CD4-positive, CD25-positive, alpha-beta regulatory T cell (primary cell): ENCODE data around the gene LY9. TPM values are rescaled to one million over a fixed set of nuclear protein-coding genes. Genes with fewer than 3 reads are reported as not detected.
A peak's percentile ranks its signal among the peaks of the same experiment; 100 is the strongest.

ENCODE experiments used
- ATAC-seq, 2 donors: fragments of 150-1000 bp; cut with Tn5 transposase; one replicate each; pipeline ENCODE4 v1.10.0; 2021; ENCODE audit warnings: low read depth in 2 of 2, moderate number of reproducible peaks in 2 of 2, moderate library complexity in 1 of 2
- DNase-seq, 3 donors: peaks; one replicate each; pipeline versions ENCODE4 v3.0.0 to v3.0.0-alpha.2; 2012 to 2022; ENCODE audit warnings: mixed read lengths in 1 of 3
- H3K27ac ChIP-seq: one replicate; pipeline ENCODE4 v1.7.0; 2013; ENCODE audit warnings: mild to moderate bottlenecking, low read length; ENCODE audit not compliant: insufficient read depth, poor library complexity, severe bottlenecking
- H3K27me3 ChIP-seq: one replicate; pipeline ENCODE4 v1.7.0; 2013; ENCODE audit warnings: low read length; ENCODE audit not compliant: control insufficient read depth, insufficient read depth
- H3K36me3 ChIP-seq: one replicate; pipeline ENCODE4 v1.7.0; 2013; ENCODE audit warnings: mild to moderate bottlenecking, low read length, moderate library complexity; ENCODE audit not compliant: control insufficient read depth, insufficient read depth
- H3K4me1 ChIP-seq: 2 replicates; pipeline ENCODE4 v1.7.0; 2013; ENCODE audit warnings: mild to moderate bottlenecking, low read length; ENCODE audit not compliant: insufficient read depth, control insufficient read depth, poor library complexity, severe bottlenecking
- H3K4me3 ChIP-seq: one replicate; pipeline ENCODE4 v1.7.0; 2013; ENCODE audit warnings: low read depth, mild to moderate bottlenecking, low read length, moderate library complexity
- H3K9me3 ChIP-seq, 2 experiments: 1 replicate in 1 of 2; 2 replicates in 1 of 2; pipeline ENCODE4 v1.7.0; 2013; ENCODE audit warnings: low read length in 2 of 2, mild to moderate bottlenecking in 1 of 2, moderate library complexity in 1 of 2; ENCODE audit not compliant: control insufficient read depth in 2 of 2
- H3K27ac Mint-ChIP-seq, 3 donors: one replicate each; pipeline ENCODE4 v1.8.0; 2020 to 2022; ENCODE audit warnings: mild to moderate bottlenecking in 3 of 3, mixed read lengths in 3 of 3, moderate library complexity in 2 of 3
- H3K27me3 Mint-ChIP-seq: one replicate; pipeline ENCODE4 v1.8.0; 2022; ENCODE audit warnings: mild to moderate bottlenecking, mixed read lengths
- H3K36me3 Mint-ChIP-seq: one replicate; pipeline ENCODE4 v1.8.0; 2020; ENCODE audit warnings: mixed read lengths
- H3K4me1 Mint-ChIP-seq, 4 donors: one replicate each; pipeline ENCODE4 v1.8.0; 2020 to 2022; ENCODE audit warnings: mixed read lengths in 4 of 4, mild to moderate bottlenecking in 1 of 4
- H3K4me3 Mint-ChIP-seq, 4 donors: one replicate each; pipeline ENCODE4 v1.8.0; 2020 to 2022; ENCODE audit warnings: mild to moderate bottlenecking in 4 of 4, mixed read lengths in 4 of 4, moderate library complexity in 3 of 4
- H3K9me3 Mint-ChIP-seq, 7 donors: one replicate each; pipeline ENCODE4 v1.8.0; 2020 to 2022; ENCODE audit warnings: mixed read lengths in 7 of 7, mild to moderate bottlenecking in 3 of 7, moderate library complexity in 2 of 7
- polyA plus RNA-seq, 4 donors: library from polyadenylated mRNA; unstranded; fragments of 300-500 nt; fragmentation: Illumina TruSeq; gene quantifications; one replicate each; pipeline ENCODE4 v1.2.3, GENCODE V29; 2021
- total RNA-seq: library from RNA; stranded (reverse); gene quantifications from one replicate; pipeline ENCODE4 v1.2.3, GENCODE V29; 2022

LY9 gene, protein sequence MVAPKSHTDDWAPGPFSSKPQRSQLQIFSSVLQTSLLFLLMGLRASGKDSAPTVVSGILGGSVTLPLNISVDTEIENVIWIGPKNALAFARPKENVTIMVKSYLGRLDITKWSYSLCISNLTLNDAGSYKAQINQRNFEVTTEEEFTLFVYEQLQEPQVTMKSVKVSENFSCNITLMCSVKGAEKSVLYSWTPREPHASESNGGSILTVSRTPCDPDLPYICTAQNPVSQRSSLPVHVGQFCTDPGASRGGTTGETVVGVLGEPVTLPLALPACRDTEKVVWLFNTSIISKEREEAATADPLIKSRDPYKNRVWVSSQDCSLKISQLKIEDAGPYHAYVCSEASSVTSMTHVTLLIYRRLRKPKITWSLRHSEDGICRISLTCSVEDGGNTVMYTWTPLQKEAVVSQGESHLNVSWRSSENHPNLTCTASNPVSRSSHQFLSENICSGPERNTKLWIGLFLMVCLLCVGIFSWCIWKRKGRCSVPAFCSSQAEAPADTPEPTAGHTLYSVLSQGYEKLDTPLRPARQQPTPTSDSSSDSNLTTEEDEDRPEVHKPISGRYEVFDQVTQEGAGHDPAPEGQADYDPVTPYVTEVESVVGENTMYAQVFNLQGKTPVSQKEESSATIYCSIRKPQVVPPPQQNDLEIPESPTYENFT
- total RNA-seq = 105 TPM
- 100 to 1,000 TPM; 124 to 147 (median 131) TPM for polyA plus RNA-seq

GRCh38 chr1:160795951-160796383, at the start of gene LY9:
Gene LY9, plus strand, starts transcription at chr1:160796174. Its CDS starts 14 bp downstream, at chr1:160796188.
- Histone ChIP-seq H3K36me3 (peaks cover 7% of the 10 kb centered on the region), H3K9me3 (no peaks in the 10 kb centered on the region), H3K27me3 (no peaks in the 10 kb centered on the region), H3K27ac (peak within 1 kb of the TSS; percentile 86), H3K4me3 (peak within 1 kb of the TSS; percentile 98), H3K4me1 (peaks cover 56% of the 10 kb centered on the region)
- Mint-ChIP-seq H3K4me1 (peaks cover 19 to 57% (median 43%) of the 10 kb centered on the region in 4 donors), H3K9me3 (peaks cover 0 to 2% (median 0%) of the 10 kb centered on the region in 7 donors), H3K27ac (peak within 1 kb of the TSS; percentile 96 to 99 (median 96)), H3K27me3 (no peaks in the 10 kb centered on the region), H3K36me3 (peaks cover 24% of the 10 kb centered on the region), H3K4me3 (peak within 1 kb of the TSS; percentile 95 to 98 (median 98))
- DNase-seq (peak; percentile 74 to 95 (median 94)), ATAC-seq (peak; percentile 89 to 92)

- Mint-ChIP-seq H3K4me1 (peaks cover 11 to 23% (median 15%) of the 10 kb centered on the region in 4 donors), H3K27me3 (peaks cover 15% of the 10 kb centered on the region), H3K36me3 (no peaks in the 10 kb centered on the region), H3K9me3 (no peaks in the 10 kb centered on the region), H3K27ac (no peak overlapping the region), H3K4me3 (no peak overlapping the region)
- no peak for DNase-seq
- no peak overlapping the region for H3K4me3 ChIP-seq
- no peak for ATAC-seq
- H3K4me1 ChIP-seq = no peaks in the 10 kb centered on the region
- no peaks in the 10 kb centered on the region for H3K9me3 ChIP-seq
- H3K27ac ChIP-seq = no peak overlapping the region
- H3K36me3 ChIP-seq = no peaks in the 10 kb centered on the region
- H3K27me3 ChIP-seq = no peaks in the 10 kb centered on the region
Observed at GRCh38 chr1:160746836-160747500, 49.0 kb upstream of the LY9 start.

GRCh38 chr1:160747717-160748116, 48.3 kb upstream of the LY9 start:
- Histone ChIP-seq H3K9me3 (no peaks in the 10 kb centered on the region), H3K27ac (no peak overlapping the region), H3K36me3 (no peaks in the 10 kb centered on the region), H3K4me1 (no peaks in the 10 kb centered on the region), H3K27me3 (no peaks in the 10 kb centered on the region), H3K4me3 (no peak overlapping the region)
- no peak overlapping the region for H3K4me3 Mint-ChIP-seq
- no peaks in the 10 kb centered on the region for H3K9me3 Mint-ChIP-seq
- peaks cover 15% of the 10 kb centered on the region for H3K27me3 Mint-ChIP-seq
- H3K36me3 Mint-ChIP-seq = no peaks in the 10 kb centered on the region
- no peak for DNase-seq
- H3K4me1 Mint-ChIP-seq = peaks cover 11 to 21% (median 16%) of the 10 kb centered on the region in 4 donors
- no peak for ATAC-seq
- H3K27ac Mint-ChIP-seq = no peak overlapping the region

GRCh38 chr1:160748181-160748877, 47.6 kb upstream of the LY9 start:
- Mint-ChIP-seq H3K27ac (no peak overlapping the region), H3K9me3 (no peaks in the 10 kb centered on the region)
- ATAC-seq = no peak

GRCh38 chr1:160748878-160749269, 47.1 kb upstream of the LY9 start:
- no peaks in the 10 kb centered on the region for H3K36me3 ChIP-seq
- peaks cover 9 to 16% (median 14%) of the 10 kb centered on the region in 4 donors for H3K4me1 Mint-ChIP-seq
- no peaks in the 10 kb centered on the region for H3K9me3 ChIP-seq
- no peak overlapping the region for H3K27ac Mint-ChIP-seq
- no peaks in the 10 kb centered on the region for H3K4me1 ChIP-seq
- ATAC-seq (no peak), DNase-seq (no peak)
- no peaks in the 10 kb centered on the region for H3K36me3 Mint-ChIP-seq
- no peaks in the 10 kb centered on the region for H3K9me3 Mint-ChIP-seq
- no peak overlapping the region for H3K27ac ChIP-seq
- no peaks in the 10 kb centered on the region for H3K27me3 ChIP-seq
- H3K27me3 Mint-ChIP-seq = peaks cover 15% of the 10 kb centered on the region
- no peak overlapping the region for H3K4me3 ChIP-seq
- no peak overlapping the region for H3K4me3 Mint-ChIP-seq

More at GRCh38 chr1:160748181-160748877, 47.6 kb upstream of the LY9 start:
- H3K9me3 ChIP-seq = no peaks in the 10 kb centered on the region
- Mint-ChIP-seq H3K4me1 (peaks cover 11 to 18% (median 16%) of the 10 kb centered on the region in 4 donors), H3K27me3 (peaks cover 15% of the 10 kb centered on the region), H3K36me3 (no peaks in the 10 kb centered on the region), H3K4me3 (no peak overlapping the region)
- no peaks in the 10 kb centered on the region for H3K4me1 ChIP-seq
- H3K27me3 ChIP-seq = no peaks in the 10 kb centered on the region
- no peak overlapping the region for H3K27ac ChIP-seq
- H3K36me3 ChIP-seq = no peaks in the 10 kb centered on the region
- no peak overlapping the region for H3K4me3 ChIP-seq
- DNase-seq = no peak

DNA sequence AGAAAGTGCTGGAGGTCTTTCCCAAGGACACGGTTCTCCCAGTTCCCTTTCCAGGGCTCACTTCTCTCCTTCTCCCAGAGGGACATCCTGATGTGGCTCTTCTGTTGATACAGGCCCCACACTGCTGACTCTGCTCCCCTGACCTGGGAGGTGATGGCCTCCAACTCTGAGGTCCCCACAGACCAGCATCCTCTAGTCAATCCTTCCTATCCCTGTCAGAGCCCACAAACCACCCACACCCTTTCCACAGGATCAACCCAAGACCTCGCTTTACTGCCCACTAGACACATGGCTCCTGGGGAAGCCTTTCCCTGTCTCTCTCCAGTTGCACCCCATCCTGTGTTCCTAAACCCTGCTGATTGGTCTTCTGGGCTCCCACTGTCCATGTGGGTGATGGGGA, 45.4 kb upstream of the LY9 start:
- DNase-seq = no peak
- H3K27me3 ChIP-seq = no peaks in the 10 kb centered on the region
- Mint-ChIP-seq H3K4me3 (no peak overlapping the region), H3K27me3 (peaks cover 20% of the 10 kb centered on the region), H3K4me1 (peaks cover 0 to 4% (median 0%) of the 10 kb centered on the region in 4 donors), H3K36me3 (no peaks in the 10 kb centered on the region), H3K9me3 (no peaks in the 10 kb centered on the region), H3K27ac (no peak overlapping the region)
- H3K4me3 ChIP-seq = no peak overlapping the region
- no peaks in the 10 kb centered on the region for H3K36me3 ChIP-seq
- no peak for ATAC-seq
- H3K9me3 ChIP-seq = no peaks in the 10 kb centered on the region
- no peaks in the 10 kb centered on the region for H3K4me1 ChIP-seq
- no peak overlapping the region for H3K27ac ChIP-seq

GRCh38 chr1:160752406-160752805, 43.6 kb upstream of the LY9 start:
- H3K9me3 ChIP-seq = no peaks in the 10 kb centered on the region
- no peaks in the 10 kb centered on the region for H3K4me1 ChIP-seq
- H3K27me3 ChIP-seq = no peaks in the 10 kb centered on the region
- H3K27ac Mint-ChIP-seq = no peak overlapping the region
- H3K27me3 Mint-ChIP-seq = peaks cover 16% of the 10 kb centered on the region
- ATAC-seq = no peak
- no peaks in the 10 kb centered on the region for H3K36me3 Mint-ChIP-seq
- H3K4me3 ChIP-seq = no peak overlapping the region
- H3K9me3 Mint-ChIP-seq = no peaks in the 10 kb centered on the region
- H3K36me3 ChIP-seq = no peaks in the 10 kb centered on the region
- H3K4me3 Mint-ChIP-seq = no peak overlapping the region
- no peak overlapping the region for H3K27ac ChIP-seq
- DNase-seq = no peak
- H3K4me1 Mint-ChIP-seq = peaks cover 0 to 4% (median 0%) of the 10 kb centered on the region in 4 donors
